HCT116 (cell line): ENCODE measurements around the gene HMGXB4. TPM values are rescaled to one million over a fixed set of nuclear protein-coding genes. Genes with fewer than 3 reads are reported as not detected.

Experiments used
- ATAC-seq: fragments of 200-7000 bp; cut with Tn5 transposase; 2 replicates; pipeline ENCODE4 v1.9.1; 2020; ENCODE audit warnings: mild to moderate bottlenecking, moderate library complexity
- BruUV-seq: library from RNA; stranded (reverse); fragments of 400-500 nt; replicated peaks from 2 replicates; lab custom pipeline; 2021; lab: Mats Ljungman, UMichigan
- CTCF ChIA-PET: fragments of 300-600 bp; sonication (Branson Sonifier 250); formaldehyde crosslinking; loops from one replicate; lab custom pipeline; 2021; ENCODE audit warnings: antibody characterized with exemption; lab: Charles Lee
- POLR2A ChIA-PET: fragments of 300-600, 350-600 bp; sonication (Branson Sonifier 250); formaldehyde crosslinking; loops from one replicate; lab custom pipeline; 2021; ENCODE audit warnings: antibody characterized with exemption; lab: Charles Lee
- RAD21 ChIA-PET, 2 experiments: fragments of 300-600 bp; sonication (Branson Sonifier 250); formaldehyde crosslinking; loops; one replicate each; lab custom pipeline; 2023; ENCODE audit warnings: low total read pairs in 2 of 2; ENCODE audit not compliant: uncharacterized antibody in 2 of 2, unreplicated experiment in 2 of 2, low non-redundant PET in 1 of 2; lab: Charles Lee
- DNase-seq: peaks from one replicate; pipeline ENCODE4 v3.0.0-alpha.2; 2010; ENCODE audit warnings: low read depth, low spot score
- H2AFZ ChIP-seq: fragments of 200-600 bp; shearing (Covaris generic), sonication (generic); 2 replicates; pipeline ENCODE4 v1.6.1; 2017; ENCODE audit warnings: low read depth, mixed run types, mixed read lengths, antibody characterized with exemption, low read length; ENCODE audit not compliant: poor library complexity, severe bottlenecking
- H3K27ac ChIP-seq: 2 replicates; pipeline ENCODE4 v1.5.1; 2012; ENCODE audit warnings: low read depth, low read length
- H3K27me3 ChIP-seq: fragments of 200-600 bp; sonication (generic); 2 replicates; pipeline ENCODE4 v1.6.1; 2016; ENCODE audit warnings: mixed run types, low read length, mixed read lengths; ENCODE audit not compliant: insufficient read depth
- H3K36me3 ChIP-seq, 2 experiments: fragments of 200-500 bp in 1 of 2; fragments of 200-600 bp in 1 of 2; sonication (Bioruptor generic) in 1 of 2; sonication (generic) in 1 of 2; 2 replicates each; pipeline versions ENCODE4 v1.5.1 to v1.6.1; 2014 to 2016; ENCODE audit warnings: low read length in 2 of 2, inconsistent platforms in 1 of 2, mixed read lengths in 1 of 2, mixed run types in 1 of 2; ENCODE audit not compliant: insufficient read depth in 2 of 2, control insufficient read depth in 1 of 2
- H3K4me1 ChIP-seq, 2 experiments: fragments of 200-600 bp in 1 of 2; sonication (generic) in 1 of 2; 2 replicates each; pipeline versions ENCODE4 v1.5.1 to v1.6.1; 2012 to 2017; ENCODE audit warnings: low read length in 2 of 2, inconsistent platforms in 1 of 2, mild to moderate bottlenecking in 1 of 2, mixed read lengths in 1 of 2, mixed run types in 1 of 2, moderate library complexity in 1 of 2; ENCODE audit not compliant: insufficient read depth in 2 of 2, control insufficient read depth in 1 of 2
- H3K4me2 ChIP-seq: fragments of 200-600 bp; sonication (generic); 2 replicates; pipeline ENCODE4 v1.6.1; 2017; ENCODE audit warnings: mixed run types, low read length, mixed read lengths
- H3K4me3 ChIP-seq, 2 experiments: fragments of 200-600 bp in 1 of 2; sonication (generic) in 1 of 2; replicated peaks in 1 of 2; 2 replicates each; pipeline ENCODE4 v1.5.1; 2011 to 2016; ENCODE audit warnings: low read length in 2 of 2, control low read depth in 1 of 2, low read depth in 1 of 2, mild to moderate bottlenecking in 1 of 2, mixed read lengths in 1 of 2, mixed run types in 1 of 2
- H3K79me2 ChIP-seq: fragments of 200-600 bp; sonication (generic); 2 replicates; pipeline ENCODE4 v1.6.1; 2017; ENCODE audit warnings: mild to moderate bottlenecking, mixed run types, low read length, moderate library complexity, mixed read lengths; ENCODE audit not compliant: insufficient read depth
- H3K9ac ChIP-seq: fragments of 200-600 bp; sonication (generic); 2 replicates; pipeline ENCODE4 v1.6.1; 2016; ENCODE audit warnings: low read length, mixed read lengths
- H3K9me2 ChIP-seq: fragments of 200-600 bp; sonication (generic), shearing (Covaris generic); 2 replicates; pipeline ENCODE4 v1.6.1; 2017; ENCODE audit warnings: mixed run types, mild to moderate bottlenecking, moderate library complexity; ENCODE audit not compliant: insufficient read depth
- H3K9me3 ChIP-seq, 2 experiments: fragments of 200-500 bp in 1 of 2; fragments of 200-600 bp in 1 of 2; sonication (Bioruptor generic) in 1 of 2; sonication (generic) in 1 of 2; 2 replicates each; pipeline ENCODE4 v1.6.1; 2014 to 2017; ENCODE audit warnings: low read length in 2 of 2, mixed read lengths in 2 of 2, inconsistent platforms in 1 of 2, low read depth in 1 of 2, mild to moderate bottlenecking in 1 of 2, mixed run types in 1 of 2, moderate library complexity in 1 of 2; ENCODE audit not compliant: control insufficient read depth in 1 of 2, insufficient read depth in 1 of 2
- H4K20me1 ChIP-seq: fragments of 200-600 bp; sonication (generic), shearing (Covaris generic); 2 replicates; pipeline ENCODE4 v1.6.1; 2017; ENCODE audit warnings: mixed run types, mild to moderate bottlenecking, moderate library complexity; ENCODE audit not compliant: insufficient read depth
- CEBPB ChIP-seq: IDR thresholded peaks from 2 replicates; pipeline ENCODE4 v1.6.1; 2012; ENCODE audit warnings: low read depth
- EGR1 ChIP-seq: IDR thresholded peaks from 2 replicates; pipeline ENCODE4 v1.6.1; 2012; ENCODE audit warnings: low read depth
- EZH2phosphoT487 ChIP-seq: fragments of 200-600 bp; IDR thresholded peaks from 2 replicates; pipeline ENCODE4 v1.6.1; 2018; ENCODE audit warnings: antibody characterized with exemption, borderline replicate concordance
- FOSL1 ChIP-seq: IDR thresholded peaks from 2 replicates; pipeline ENCODE4 v1.6.1; 2012; ENCODE audit warnings: low read depth
- POLR2AphosphoS5 ChIP-seq: IDR thresholded peaks from 2 replicates; pipeline ENCODE4 v1.6.1; 2011; ENCODE audit warnings: mild to moderate bottlenecking, low read depth, low read length, moderate library complexity
- SIN3A ChIP-seq: IDR thresholded peaks from 2 replicates; pipeline ENCODE4 v1.6.1; 2012; ENCODE audit warnings: low read depth
- YY1 ChIP-seq: IDR thresholded peaks from 2 replicates; pipeline ENCODE4 v1.6.1; 2011; ENCODE audit warnings: low read length, low read depth, moderate library complexity, mild to moderate bottlenecking; ENCODE audit not compliant: insufficient replicate concordance; ENCODE audit errors: extremely low read depth
- ZBTB33 ChIP-seq: IDR thresholded peaks from 2 replicates; pipeline ENCODE4 v1.6.1; 2011; ENCODE audit warnings: mild to moderate bottlenecking, low read length, moderate library complexity; ENCODE audit not compliant: insufficient replicate concordance; ENCODE audit errors: extremely low read depth
- ZNF274 ChIP-seq: fragments of 200-500 bp; sonication (Bioruptor generic); IDR thresholded peaks from 2 replicates; pipeline ENCODE4 v1.6.1; 2014; ENCODE audit warnings: mild to moderate bottlenecking, low read depth, low read length, inconsistent platforms
- intact Hi-C: fragments of 100-400 bp; cut with micrococcal nuclease; formaldehyde crosslinking; loops from 2 replicates; pipeline ENCODE4 v1.10.0; 2022
- total RNA-seq: library from RNA; stranded (reverse); gene quantifications from one replicate; pipeline ENCODE4 v1.2.1, GENCODE V29; 2021; ENCODE audit not compliant: unreplicated experiment

Gene HMGXB4
- total RNA-seq, 1 experiment from 2014 or later: 36.7 TPM

GRCh38 chr22:35215993-35216392 lies 41.3 kb upstream of the HMGXB4 start (continued):
- no peak for TF ChIP-seq ZBTB33
- TF ChIP-seq, all 23 proteins: peak for 0

GRCh38 chr22:35217527-35217926 lies 39.8 kb upstream of the HMGXB4 start:
- Histone ChIP-seq H3K9ac (no peak overlapping the region), H3K4me3 (no peak overlapping the region), H3K79me2 (peaks cover 14% of the 10 kb centered on the region), H2AFZ (no peak overlapping the region), H3K9me3 (no peaks in the 10 kb centered on the region), H3K9me2 (no peaks in the 10 kb centered on the region), H3K4me2 (no peak overlapping the region), H3K27me3 (no peaks in the 10 kb centered on the region), H3K4me1 (peaks cover 6 to 28% of the 10 kb centered on the region in 2 experiments; a peak in 3 of 4 replicates), H3K27ac (no peak overlapping the region), H3K36me3 (peaks cover 0 to 8% of the 10 kb centered on the region in 2 experiments; a peak in 1 of 4 replicates), H4K20me1 (no peaks in the 10 kb centered on the region)
- CTCF ChIA-PET: no interaction called here
- POLR2A ChIA-PET: no interaction called here
- intact Hi-C loops: no loop called here
- no peak for ATAC-seq
- no peak for DNase-seq
- RAD21 ChIA-PET: no interaction called here
- BruUV-seq: no TSS peak
- no peak for TF ChIP-seq CEBPB
- no peak for TF ChIP-seq ZNF274
- TF ChIP-seq YY1: no peak
- TF ChIP-seq POLR2AphosphoS5: no peak
- no peak for TF ChIP-seq EZH2phosphoT487
- no peak for TF ChIP-seq SIN3A
- TF ChIP-seq ZBTB33: no peak
- no peak for TF ChIP-seq EGR1
- no peak for TF ChIP-seq FOSL1
